GM12878 (cell line): ENCODE measurements around the gene G3BP1. TPM values are rescaled to one million over a fixed set of nuclear protein-coding genes. Genes with fewer than 3 reads are reported as not detected.

Experiments used
- ATAC-seq: fragments of 200-7000 bp; cut with Tn5 transposase; 3 replicates; pipeline ENCODE4 v1.9.1; 2020; ENCODE audit warnings: mild to moderate bottlenecking, moderate library complexity
- BruUV-seq: library from RNA; stranded (reverse); fragments of 400-500 nt; replicated peaks from 2 replicates; lab custom pipeline; 2021; lab: Mats Ljungman, UMichigan
- CTCF ChIA-PET: fragments of 300-600 bp; sonication (Branson Sonifier 250); formaldehyde crosslinking; extraction: SDS; loops from one replicate; lab custom pipeline; 2021; ENCODE audit warnings: inconsistent platforms; lab: Yijun Ruan, JAX
- POLR2A ChIA-PET: fragments of 350-600 bp; formaldehyde crosslinking; extraction: SDS; loops from one replicate; lab custom pipeline; 2021; ENCODE audit warnings: inconsistent platforms; lab: Charles Lee
- RAD21 ChIA-PET: fragments of 300-600 bp; sonication (Branson Sonifier 250); formaldehyde crosslinking; loops from one replicate; lab custom pipeline; 2023; ENCODE audit warnings: antibody characterized with exemption; ENCODE audit not compliant: unreplicated experiment; lab: Charles Lee
- SMC1A ChIA-PET: fragments of 300-600 bp; sonication (Branson Sonifier 250); formaldehyde crosslinking; loops from one replicate; lab custom pipeline; 2023; ENCODE audit not compliant: unreplicated experiment, uncharacterized antibody; lab: Charles Lee
- DNase-seq: peaks from one replicate; pipeline ENCODE4 v3.0.0-alpha.2; 2011; ENCODE audit warnings: low read depth, low spot score
- FAIRE-seq: peaks from 3 replicates; lab custom pipeline; 2011; peaks lifted over from hg19 to GRCh38; lab: Jason Lieb, UNC
- H2AFZ ChIP-seq: 2 replicates; pipeline ENCODE4 v1.6.0; 2011; ENCODE audit warnings: low read depth, low read length, control low read depth; ENCODE audit not compliant: control insufficient read depth
- H3K27ac ChIP-seq: 2 replicates; pipeline ENCODE4 v1.5.1; 2011; ENCODE audit warnings: control low read depth; ENCODE audit not compliant: control insufficient read depth, insufficient read depth
- H3K27me3 ChIP-seq, 2 experiments: replicated peaks in 1 of 2; 2 replicates each; pipeline versions ENCODE4 v1.6.0 to v1.6.1; 2011; ENCODE audit warnings: low read length in 1 of 2; ENCODE audit not compliant: control insufficient read depth in 2 of 2, insufficient read depth in 2 of 2
- H3K36me3 ChIP-seq, 2 experiments: 2 replicates each; pipeline ENCODE4 v1.5.1; 2011; ENCODE audit warnings: low read length in 1 of 2; ENCODE audit not compliant: control insufficient read depth in 2 of 2, insufficient read depth in 2 of 2
- H3K4me1 ChIP-seq: 2 replicates; pipeline ENCODE4 v1.6.1; 2011; ENCODE audit warnings: mild to moderate bottlenecking, low read length, moderate library complexity, mixed read lengths; ENCODE audit not compliant: control insufficient read depth, insufficient read depth
- H3K4me2 ChIP-seq: 2 replicates; pipeline ENCODE4 v1.6.0; 2011; ENCODE audit warnings: control low read depth; ENCODE audit not compliant: control insufficient read depth, insufficient read depth
- H3K4me3 ChIP-seq: fragments of 200-600 bp; sonication (generic); 2 replicates; pipeline ENCODE4 v1.5.1; 2016
- H3K79me2 ChIP-seq: 2 replicates; pipeline ENCODE4 v1.6.0; 2011; ENCODE audit warnings: low read length; ENCODE audit not compliant: control insufficient read depth, insufficient read depth
- H3K9ac ChIP-seq: 2 replicates; pipeline ENCODE4 v1.8.0; 2011; ENCODE audit warnings: low read length, control low read depth, mixed read lengths; ENCODE audit not compliant: control insufficient read depth, insufficient read depth
- H3K9me3 ChIP-seq: replicated peaks from 3 replicates; pipeline ENCODE4 v1.5.1; 2011; ENCODE audit warnings: mild to moderate bottlenecking, low read length; ENCODE audit not compliant: control insufficient read depth, insufficient read depth
- H4K20me1 ChIP-seq: 2 replicates; pipeline ENCODE4 v1.6.0; 2011; ENCODE audit not compliant: control insufficient read depth, insufficient read depth
- ASH2L ChIP-seq: fragments of 300-600, 200-600 bp; sonication (generic); IDR thresholded peaks from 2 replicates; pipeline ENCODE4 v1.6.1; 2017; ENCODE audit warnings: low read depth, mild to moderate bottlenecking, borderline replicate concordance
- KLF5 ChIP-seq: fragments of 450-650 bp; IDR thresholded peaks from 2 replicates; pipeline ENCODE4 v1.6.1; 2014; ENCODE audit warnings: mild to moderate bottlenecking; ENCODE audit not compliant: partially characterized antibody
- MEF2B ChIP-seq: fragments of 450-650 bp; IDR thresholded peaks from 2 replicates; pipeline ENCODE4 v1.6.1; 2018; ENCODE audit warnings: mild to moderate bottlenecking, moderate library complexity; ENCODE audit not compliant: partially characterized antibody, poor library complexity, severe bottlenecking
- NRF1 ChIP-seq: conservative IDR thresholded peaks from 2 replicates; pipeline ENCODE4 v1.6.1; 2011; ENCODE audit warnings: mild to moderate bottlenecking, low read depth, low read length, improper control_type of control experiment
- PML ChIP-seq: IDR thresholded peaks from 2 replicates; pipeline ENCODE4 v1.6.1; 2012; ENCODE audit warnings: low read length, inconsistent platforms
- RB1 ChIP-seq: fragments of 450-650 bp; formaldehyde crosslinking; IDR thresholded peaks from 2 replicates; pipeline ENCODE4 v1.6.1; 2017; ENCODE audit warnings: mild to moderate bottlenecking, borderline replicate concordance
- TCF12 ChIP-seq: IDR thresholded peaks from 2 replicates; pipeline ENCODE4 v1.6.1; 2011; ENCODE audit warnings: low read depth, mild to moderate bottlenecking, low read length
- WGBS: methylation state at CpG from one replicate; pipeline ENCODE4 v1.1.6; 2016; ENCODE audit warnings: low lambda C conversion rate; ENCODE audit not compliant: insufficient replicate concordance, insufficient coverage; ENCODE audit errors: missing lambda C conversion rate; 5-methylcytosine and 5-hydroxymethylcytosine counted together
- in situ Hi-C: fragments of 300-500 bp; cut with MboI; formaldehyde crosslinking; loops from 9 replicates; pipeline ENCODE4 v1.14.3; 2018; ENCODE audit warnings: mixed read lengths
- intact Hi-C: fragments of 100-400 bp; cut with micrococcal nuclease; formaldehyde crosslinking; loops from one replicate; pipeline ENCODE4 v1.14.2; 2022; ENCODE audit not compliant: unreplicated experiment
- polyA plus RNA-seq, 11 experiments: library from polyadenylated mRNA; depleted of rRNA in 4 of 11; unstranded in 6 of 11; stranded (reverse) in 5 of 11; fragments of >200 nt; fragmentation: Nextera tagmentation in 4 of 11; fragmentation: Illumina TruSeq in 1 of 11; extraction: Ambion mirVana in 4 of 11; extraction: Trizol in 1 of 11; gene quantifications; 1 replicate in 1 of 11; 2 replicates in 10 of 11; pipeline versions ENCODE4 v1.2.1 to v1.2.3, GENCODE V29; 2011 to 2016; ENCODE audit warnings: inconsistent platforms in 2 of 11, missing spikeins in 2 of 11, low read depth in 1 of 11
- total RNA-seq, 4 experiments: library from RNA; depleted of rRNA in 3 of 4; stranded (reverse); fragments of >200 nt in 3 of 4; fragmentation: Illumina TruSeq in 1 of 4; extraction: Trizol in 1 of 4; gene quantifications; 2 replicates each; pipeline versions ENCODE4 v1.2.1 to v1.2.3, GENCODE V29; 2013 to 2021
- TF ChIP-seq, protein P1 (sequence below): IDR thresholded peaks from 2 replicates; pipeline ENCODE4 v1.6.1; 2011; ENCODE audit warnings: borderline replicate concordance, low read depth, mild to moderate bottlenecking, moderate library complexity, low read length; ENCODE audit not compliant: insufficient read depth, poor library complexity, severe bottlenecking
- TF ChIP-seq, protein P2 (sequence below): fragments of 450-650 bp; IDR thresholded peaks from 2 replicates; pipeline ENCODE4 v1.6.1; 2016; ENCODE audit warnings: mild to moderate bottlenecking

The G3BP1 gene
- total and polyA plus RNA-seq, 10 of the 15 experiments (the other 5 are each of a cell fraction or from before 2014, with no cell fraction given): 49.7 to 438 (median 148) TPM

DNA sequence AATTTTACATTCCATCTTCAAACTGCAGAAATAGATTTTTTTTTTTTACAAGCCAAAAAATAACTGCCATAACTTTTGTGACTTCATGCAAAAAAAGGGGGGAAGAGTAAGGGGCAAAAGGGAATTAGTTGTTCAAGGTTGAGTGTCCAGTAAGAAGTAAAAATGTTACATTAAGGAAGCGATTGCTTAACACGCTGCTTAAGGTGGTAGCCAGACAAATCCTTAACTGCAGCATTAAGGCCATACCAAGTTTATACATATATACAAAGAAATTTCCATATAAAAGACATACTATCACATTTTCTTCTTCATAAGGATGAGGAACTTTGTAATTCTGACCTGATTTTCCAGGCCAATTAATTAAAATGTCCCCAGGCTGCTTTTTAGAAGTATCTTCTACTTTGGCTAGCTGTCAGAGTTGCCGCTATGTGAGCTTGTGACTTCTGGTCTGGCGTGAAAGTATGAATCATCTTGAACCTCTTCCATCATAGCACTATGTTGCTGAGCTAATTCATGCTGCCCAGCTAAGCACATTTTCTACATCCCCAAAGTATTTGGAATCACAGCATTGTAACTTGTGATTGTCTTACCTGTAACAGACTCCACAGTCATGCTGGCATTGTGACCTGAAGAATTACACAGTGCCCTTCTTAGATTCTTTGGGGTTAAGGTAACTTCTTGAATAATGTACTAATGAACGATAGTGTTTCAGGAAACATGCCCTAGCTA lies 40.0 kb downstream of the G3BP1 start:
- H3K36me3 ChIP-seq: peaks cover 4 to 40% of the 10 kb centered on the region in 2 experiments
- no peak overlapping the region for H3K9ac ChIP-seq
- no peaks in the 10 kb centered on the region for H3K9me3 ChIP-seq
- H3K4me3 ChIP-seq: no peak overlapping the region
- H2AFZ ChIP-seq: no peak overlapping the region
- TF ChIP-seq PML (0 out of 2 replicates have a peak, but pooled peaks have one; percentile 33), KLF5 (no peak)
- no peaks in the 10 kb centered on the region for H4K20me1 ChIP-seq
- in situ Hi-C loops: no loop called here
- DNase-seq: no peak
- H3K79me2 ChIP-seq: no peaks in the 10 kb centered on the region
- H3K27me3 ChIP-seq: no peaks in the 10 kb centered on the region
- no peak overlapping the region for H3K27ac ChIP-seq
- no peak for FAIRE-seq
- BruUV-seq: no TSS peak
- intact Hi-C loops: no loop called here
- no peak for ATAC-seq
- no peaks in the 10 kb centered on the region for H3K4me1 ChIP-seq
- POLR2A ChIA-PET: no interaction called here
- RAD21 ChIA-PET: no interaction called here
- no peak overlapping the region for H3K4me2 ChIP-seq
- 78% methylated on average over 5 of the region's 5 CpGs for WGBS
- CTCF ChIA-PET: interaction anchor here (0.9 to 2.7 kb wide), 3 partner anchors 11 to 153 kb away, joined by 3 to 11 read pairs (median 3); no protein-coding TSS in a partner anchor
- SMC1A ChIA-PET: interaction anchor here (0.9 to 1.4 kb wide), 3 partner anchors 11 to 14 kb away, joined by 3 read pairs; no protein-coding TSS in a partner anchor

DNA sequence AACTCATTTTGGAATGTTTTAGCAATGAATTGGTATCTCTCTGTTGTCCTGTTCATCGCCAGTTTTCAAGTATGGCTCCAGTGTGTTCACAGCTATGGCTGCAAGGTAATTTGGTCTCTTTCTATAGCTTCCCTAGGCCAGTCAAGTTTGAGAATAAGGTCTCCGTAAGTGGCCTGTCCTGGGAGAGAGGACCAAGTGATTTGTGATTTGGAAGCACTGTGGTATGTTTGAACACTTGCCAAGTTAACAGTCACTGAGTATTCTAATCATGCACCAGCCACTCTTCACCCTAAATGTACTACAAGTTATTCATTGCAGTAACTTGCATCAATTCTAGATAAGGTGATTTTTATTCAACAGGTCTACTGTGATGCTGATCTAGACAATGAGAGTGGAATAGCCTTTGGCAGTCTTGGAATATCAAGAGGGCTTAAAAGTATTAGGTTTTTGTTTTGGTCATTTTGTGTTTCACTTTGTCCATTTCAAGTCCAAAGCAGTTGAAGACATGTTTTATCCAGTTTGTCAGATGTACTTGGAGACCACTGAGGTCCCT lies 41.1 kb downstream of the G3BP1 start:
- ChIA-PET CTCF (interaction anchor here (1.4 to 2.7 kb wide), 2 partner anchors 12 to 154 kb away, joined by 3 to 11 read pairs; no protein-coding TSS in a partner anchor), POLR2A (no interaction called here), SMC1A (interaction anchor here (0.9 to 1.4 kb wide), 3 partner anchors 12 to 14 kb away, joined by 3 read pairs; no protein-coding TSS in a partner anchor), RAD21 (no interaction called here)
- in situ Hi-C loops (no loop called here), intact Hi-C loops (no loop called here)
- H3K4me1 ChIP-seq: no peaks in the 10 kb centered on the region
- H3K27me3 ChIP-seq: no peaks in the 10 kb centered on the region
- WGBS: 93% methylated on average over 2 of the region's 2 CpGs
- no peak overlapping the region for H3K27ac ChIP-seq
- ATAC-seq (no peak), DNase-seq (no peak), FAIRE-seq (no peak)
- H3K4me2 ChIP-seq: no peak overlapping the region
- no peaks in the 10 kb centered on the region for H3K79me2 ChIP-seq
- H3K4me3 ChIP-seq: no peak overlapping the region
- H3K36me3 ChIP-seq: peaks cover 4 to 37% of the 10 kb centered on the region in 2 experiments
- no peaks in the 10 kb centered on the region for H3K9me3 ChIP-seq
- no peak overlapping the region for H3K9ac ChIP-seq
- BruUV-seq: no TSS peak
- no peaks in the 10 kb centered on the region for H4K20me1 ChIP-seq
- no peak overlapping the region for H2AFZ ChIP-seq
- TF ChIP-seq, protein P1, sequence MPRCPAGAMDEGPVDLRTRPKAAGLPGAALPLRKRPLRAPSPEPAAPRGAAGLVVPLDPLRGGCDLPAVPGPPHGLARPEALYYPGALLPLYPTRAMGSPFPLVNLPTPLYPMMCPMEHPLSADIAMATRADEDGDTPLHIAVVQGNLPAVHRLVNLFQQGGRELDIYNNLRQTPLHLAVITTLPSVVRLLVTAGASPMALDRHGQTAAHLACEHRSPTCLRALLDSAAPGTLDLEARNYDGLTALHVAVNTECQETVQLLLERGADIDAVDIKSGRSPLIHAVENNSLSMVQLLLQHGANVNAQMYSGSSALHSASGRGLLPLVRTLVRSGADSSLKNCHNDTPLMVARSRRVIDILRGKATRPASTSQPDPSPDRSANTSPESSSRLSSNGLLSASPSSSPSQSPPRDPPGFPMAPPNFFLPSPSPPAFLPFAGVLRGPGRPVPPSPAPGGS: no peak
- TF ChIP-seq TCF12: no peak
- TF ChIP-seq ASH2L: no peak
- no peak for TF ChIP-seq RB1
- TF ChIP-seq, protein P2, sequence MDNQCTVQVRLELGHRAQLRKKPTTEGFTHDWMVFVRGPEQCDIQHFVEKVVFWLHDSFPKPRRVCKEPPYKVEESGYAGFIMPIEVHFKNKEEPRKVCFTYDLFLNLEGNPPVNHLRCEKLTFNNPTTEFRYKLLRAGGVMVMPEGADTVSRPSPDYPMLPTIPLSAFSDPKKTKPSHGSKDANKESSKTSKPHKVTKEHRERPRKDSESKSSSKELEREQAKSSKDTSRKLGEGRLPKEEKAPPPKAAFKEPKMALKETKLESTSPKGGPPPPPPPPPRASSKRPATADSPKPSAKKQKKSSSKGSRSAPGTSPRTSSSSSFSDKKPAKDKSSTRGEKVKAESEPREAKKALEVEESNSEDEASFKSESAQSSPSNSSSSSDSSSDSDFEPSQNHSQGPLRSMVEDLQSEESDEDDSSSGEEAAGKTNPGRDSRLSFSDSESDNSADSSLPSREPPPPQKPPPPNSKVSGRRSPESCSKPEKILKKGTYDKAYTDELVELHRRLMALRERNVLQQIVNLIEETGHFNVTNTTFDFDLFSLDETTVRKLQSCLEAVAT: no peak
- TF ChIP-seq MEF2B: no peak
- TF ChIP-seq NRF1: no peak
